Lower lobe of right lung (tissue), 2 donors: ENCODE data around the gene HOXA4. TPM values are rescaled to one million over a fixed set of nuclear protein-coding genes. Genes with fewer than 3 reads are reported as not detected.
A peak's percentile ranks its signal among the peaks of the same experiment; 100 is the strongest.

Experiments
- ATAC-seq, 2 donors: fragments of 200-7000 bp; cut with Tn5 transposase; one replicate each; pipeline ENCODE4 v1.9.1; 2020 to 2022; ENCODE audit warnings: mild to moderate bottlenecking in 2 of 2, moderate library complexity in 2 of 2
- DNase-seq: peaks from one replicate; pipeline ENCODE4 v3.0.0-alpha.2; 2020
- H3K27ac ChIP-seq: fragments of 200-600 bp; one replicate; pipeline ENCODE4 v1.8.0; 2022
- H3K27me3 ChIP-seq: fragments of 200-600 bp; one replicate; pipeline ENCODE4 v1.8.0; 2022; ENCODE audit warnings: low read depth
- H3K36me3 ChIP-seq: fragments of 200-600 bp; one replicate; pipeline ENCODE4 v1.8.0; 2022; ENCODE audit warnings: mild to moderate bottlenecking
- H3K4me1 ChIP-seq: fragments of 200-600 bp; one replicate; pipeline ENCODE4 v1.8.0; 2022
- H3K4me3 ChIP-seq: fragments of 200-600 bp; one replicate; pipeline ENCODE4 v1.8.0; 2022; ENCODE audit warnings: mild to moderate bottlenecking
- H3K9me3 ChIP-seq: fragments of 200-600 bp; one replicate; pipeline ENCODE4 v1.8.0; 2022
- intact Hi-C: fragments of 100-400 bp; cut with DNase I; formaldehyde crosslinking; loops from one replicate; pipeline ENCODE4 v1.11.0; 2022
- total RNA-seq: library from RNA; stranded (reverse); fragmentation: NEBNext Ultra II Directional; extraction: Animal tissue kit (Norgen Biotek cat#: 25700); gene quantifications from one replicate; pipeline ENCODE4 v1.2.1, GENCODE V29; 2021
- TF ChIP-seq, protein P1 (sequence below): fragments of 200-600 bp; IDR thresholded peaks from one replicate; pipeline ENCODE4 v1.8.0; 2022; ENCODE audit warnings: antibody characterized with exemption, mild to moderate bottlenecking
- donor health status: DM: no; HTN: yes; CAD: no; lungs with severe emphysema.

HOXA4 gene
- total RNA-seq, 1 donor from 2014 or later = 8.5 TPM

DNA sequence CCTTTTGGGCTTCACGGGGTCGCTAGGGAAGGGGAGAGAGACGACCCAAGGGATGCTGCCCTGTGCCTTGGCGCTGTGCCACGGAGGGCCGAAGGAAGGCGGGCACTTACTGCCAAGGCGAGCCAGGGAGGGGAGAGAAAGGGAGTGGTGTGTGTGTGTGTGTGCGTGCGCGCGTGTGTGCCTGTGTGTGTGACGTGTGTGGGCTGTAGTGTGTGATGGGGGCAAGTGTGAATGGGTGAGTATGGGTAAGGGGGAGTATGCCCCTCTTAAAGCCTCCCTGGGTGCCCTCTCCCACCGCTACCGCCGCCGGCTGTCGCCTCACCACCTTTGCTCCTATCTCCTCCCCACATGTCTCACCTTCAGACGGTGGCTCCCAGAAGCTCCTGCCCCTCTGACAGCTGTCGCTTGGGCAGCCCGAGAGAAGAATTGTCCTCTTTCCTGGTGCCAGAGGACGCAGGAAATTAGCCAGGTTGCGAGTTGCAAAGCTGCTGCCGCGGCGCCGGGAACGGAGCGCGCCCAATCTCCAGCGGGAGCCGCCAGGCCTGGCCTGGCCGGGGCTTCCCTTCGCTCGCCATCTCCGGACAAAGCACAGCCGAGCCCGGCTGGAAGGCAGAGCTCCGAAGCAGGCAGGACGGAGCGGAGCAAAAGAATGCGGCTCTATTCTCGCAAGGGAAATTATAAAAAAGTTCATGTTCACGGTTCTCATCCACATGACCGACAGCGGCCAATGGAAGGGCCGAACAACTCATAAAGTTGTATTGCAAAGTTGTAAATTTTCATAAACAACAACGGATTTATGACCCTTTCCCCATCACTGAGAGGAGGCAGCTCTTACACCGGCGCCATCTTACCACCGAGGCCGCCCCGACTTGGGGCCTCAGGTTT, 21.6 kb upstream of the HOXA4 start, which contains the start of gene HOXA3:
Gene HOXA3 (minus strand): TSS at position 653 of the 885 bp plus-strand sequence. CDS start 41,943 bp downstream, outside the sequence.
- H3K27ac ChIP-seq = peak within 1 kb of the TSS; percentile 89
- intact Hi-C loops = loop anchor here (10.0 kb wide), 1 partner anchor 777 kb away; no protein-coding TSS in a partner anchor
- peak; percentile 59 for DNase-seq
- H3K27me3 ChIP-seq = peaks cover 94% of the 10 kb centered on the region
- no peaks in the 10 kb centered on the region for H3K9me3 ChIP-seq
- H3K36me3 ChIP-seq = no peaks in the 10 kb centered on the region
- TF ChIP-seq, protein P1, sequence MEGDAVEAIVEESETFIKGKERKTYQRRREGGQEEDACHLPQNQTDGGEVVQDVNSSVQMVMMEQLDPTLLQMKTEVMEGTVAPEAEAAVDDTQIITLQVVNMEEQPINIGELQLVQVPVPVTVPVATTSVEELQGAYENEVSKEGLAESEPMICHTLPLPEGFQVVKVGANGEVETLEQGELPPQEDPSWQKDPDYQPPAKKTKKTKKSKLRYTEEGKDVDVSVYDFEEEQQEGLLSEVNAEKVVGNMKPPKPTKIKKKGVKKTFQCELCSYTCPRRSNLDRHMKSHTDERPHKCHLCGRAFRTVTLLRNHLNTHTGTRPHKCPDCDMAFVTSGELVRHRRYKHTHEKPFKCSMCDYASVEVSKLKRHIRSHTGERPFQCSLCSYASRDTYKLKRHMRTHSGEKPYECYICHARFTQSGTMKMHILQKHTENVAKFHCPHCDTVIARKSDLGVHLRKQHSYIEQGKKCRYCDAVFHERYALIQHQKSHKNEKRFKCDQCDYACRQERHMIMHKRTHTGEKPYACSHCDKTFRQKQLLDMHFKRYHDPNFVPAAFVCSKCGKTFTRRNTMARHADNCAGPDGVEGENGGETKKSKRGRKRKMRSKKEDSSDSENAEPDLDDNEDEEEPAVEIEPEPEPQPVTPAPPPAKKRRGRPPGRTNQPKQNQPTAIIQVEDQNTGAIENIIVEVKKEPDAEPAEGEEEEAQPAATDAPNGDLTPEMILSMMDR = no peak
- peak within 1 kb of the TSS; percentile 60 for H3K4me3 ChIP-seq
- peaks cover 72% of the 10 kb centered on the region for H3K4me1 ChIP-seq
- ATAC-seq = peak; percentile 7 to 11

DNA sequence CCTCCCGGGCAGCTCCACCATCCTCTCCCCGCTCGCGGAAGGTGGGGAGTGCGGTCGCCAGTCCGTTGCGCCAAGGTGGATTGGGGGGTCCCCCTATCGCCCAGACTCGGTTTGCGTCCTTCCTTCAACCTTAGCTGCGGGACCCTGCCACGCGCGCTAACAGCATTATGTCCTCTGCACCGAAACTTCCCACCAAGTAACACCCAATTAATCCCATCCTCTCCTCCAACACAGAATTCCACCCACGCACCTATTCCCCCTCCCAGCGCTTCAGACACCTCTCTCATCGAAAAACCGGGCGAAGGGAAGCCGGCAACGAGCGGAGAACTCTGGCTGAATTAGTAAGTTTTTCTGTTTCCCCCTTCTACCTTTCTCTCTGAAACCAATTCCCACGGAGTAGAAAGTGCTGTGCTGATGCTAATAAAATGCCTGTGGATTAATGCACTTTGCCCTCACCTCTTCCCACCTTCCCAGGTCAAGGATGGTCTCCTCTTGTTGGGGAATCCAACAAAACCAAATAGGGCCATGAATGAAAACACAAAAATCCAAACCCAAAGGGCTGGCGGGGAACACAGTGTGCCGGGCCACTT, 20.9 kb upstream of the HOXA4 start:
- TF ChIP-seq, protein P1 = no peak
- ATAC-seq (no peak), DNase-seq (peak; percentile 50)
- peaks cover 94% of the 10 kb centered on the region for H3K27me3 ChIP-seq
- H3K4me3 ChIP-seq = peak overlapping the region; percentile 60
- no peaks in the 10 kb centered on the region for H3K9me3 ChIP-seq
- H3K36me3 ChIP-seq = no peaks in the 10 kb centered on the region
- intact Hi-C loops = loop anchor here (10.0 kb wide), 1 partner anchor 777 kb away; no protein-coding TSS in a partner anchor
- H3K4me1 ChIP-seq = peaks cover 69% of the 10 kb centered on the region
- peak overlapping the region; percentile 89 for H3K27ac ChIP-seq

DNA sequence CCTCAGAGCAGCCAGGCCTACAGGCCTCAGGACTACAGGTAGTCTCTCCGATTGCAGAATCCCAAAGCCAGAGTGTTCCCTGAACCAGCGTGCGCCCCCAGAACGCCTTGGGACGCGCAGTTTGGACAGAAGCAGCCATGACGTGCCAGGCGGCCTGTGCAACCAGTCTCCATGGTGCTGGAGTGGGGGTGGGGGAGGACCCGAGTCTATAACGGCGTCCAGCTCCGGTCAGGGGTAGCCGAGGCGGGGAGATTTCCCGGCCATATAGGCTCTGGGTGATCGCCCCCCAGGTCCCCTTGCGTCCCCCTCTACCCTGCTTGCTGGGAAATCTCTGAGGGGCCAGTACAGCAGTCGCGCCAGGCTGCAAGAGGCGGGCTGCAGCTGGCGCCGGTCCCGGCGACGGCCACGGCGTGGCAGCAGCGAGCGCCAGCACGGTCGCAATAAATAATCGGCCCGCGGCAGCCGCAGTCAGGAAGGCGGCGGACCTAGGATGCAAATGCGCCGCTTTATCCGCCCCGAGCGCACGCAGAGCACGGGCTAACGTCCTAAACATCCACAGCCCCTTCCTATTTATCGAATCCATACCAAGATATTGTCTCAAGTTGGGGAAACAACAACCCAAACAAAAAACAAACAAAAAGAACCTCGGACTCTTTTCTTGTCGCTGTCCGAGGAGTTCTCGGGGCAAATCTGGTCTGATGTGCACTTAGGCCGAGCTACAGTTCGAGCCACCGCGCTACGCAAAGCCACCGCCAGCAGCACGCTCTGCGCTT, 20.2 kb upstream of the HOXA4 start:
- intact Hi-C loops = loop anchor here (10.0 kb wide), 1 partner anchor 776 kb away; no protein-coding TSS in a partner anchor
- H3K27me3 ChIP-seq = peaks cover 89% of the 10 kb centered on the region
- TF ChIP-seq, protein P1 = peak; percentile 90

DNA sequence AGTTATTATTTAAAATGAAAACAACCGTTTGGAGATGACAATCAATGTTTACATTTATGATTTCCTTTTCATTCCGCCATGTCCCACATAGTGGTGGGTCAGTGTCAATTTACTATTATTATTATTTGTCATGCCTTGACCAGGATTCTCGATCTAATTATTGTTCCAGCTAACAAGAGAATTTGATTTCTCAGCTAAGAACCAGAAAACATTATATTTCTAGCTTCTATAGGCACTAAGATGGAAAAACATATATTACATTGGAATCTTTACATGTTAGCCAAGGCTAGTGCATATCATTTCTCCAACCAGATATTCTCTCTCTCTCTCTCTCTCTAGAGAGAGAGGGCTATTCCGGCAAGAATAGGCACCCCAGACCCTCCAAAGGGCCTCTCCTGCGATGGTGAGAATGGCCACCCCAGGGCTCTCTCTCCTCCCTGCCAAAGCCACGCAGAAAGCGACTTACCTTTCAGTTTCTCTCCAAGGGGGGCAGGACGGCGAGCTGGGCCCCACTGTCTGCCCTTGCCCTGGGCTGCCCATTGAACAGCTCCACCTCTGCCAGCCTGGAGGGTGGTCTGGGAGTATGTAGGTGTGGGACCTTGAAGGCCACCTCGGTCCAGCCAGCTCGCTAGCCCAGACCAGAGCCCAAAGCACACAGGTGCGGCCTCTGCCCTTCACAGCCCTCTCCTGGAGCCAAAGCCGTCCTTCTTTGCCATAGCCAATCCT, 19.4 kb upstream of the HOXA4 start:
- TF ChIP-seq, protein P1 = no peak
- Histone ChIP-seq H3K27me3 (peaks cover 84% of the 10 kb centered on the region), H3K27ac (peak overlapping the region; percentile 89), H3K4me3 (peak overlapping the region; percentile 60), H3K9me3 (no peaks in the 10 kb centered on the region), H3K4me1 (peaks cover 55% of the 10 kb centered on the region), H3K36me3 (no peaks in the 10 kb centered on the region)
- DNase-seq (peak; percentile 41), ATAC-seq (no peak)
- intact Hi-C loops = loop anchor here (10.0 kb wide), 1 partner anchor 775 kb away; no protein-coding TSS in a partner anchor

More for the DNA sequence above, 20.2 kb upstream of the HOXA4 start:
- ATAC-seq = peak; percentile 75 to 87
- H3K36me3 ChIP-seq = no peaks in the 10 kb centered on the region
- H3K27ac ChIP-seq = peak overlapping the region; percentile 89
- no peaks in the 10 kb centered on the region for H3K9me3 ChIP-seq
- peak; percentile 82 for DNase-seq
- peaks cover 63% of the 10 kb centered on the region for H3K4me1 ChIP-seq
- H3K4me3 ChIP-seq = peak overlapping the region; percentile 60
